Measurements from ENCODE around the gene WWTR1.

DNA sequence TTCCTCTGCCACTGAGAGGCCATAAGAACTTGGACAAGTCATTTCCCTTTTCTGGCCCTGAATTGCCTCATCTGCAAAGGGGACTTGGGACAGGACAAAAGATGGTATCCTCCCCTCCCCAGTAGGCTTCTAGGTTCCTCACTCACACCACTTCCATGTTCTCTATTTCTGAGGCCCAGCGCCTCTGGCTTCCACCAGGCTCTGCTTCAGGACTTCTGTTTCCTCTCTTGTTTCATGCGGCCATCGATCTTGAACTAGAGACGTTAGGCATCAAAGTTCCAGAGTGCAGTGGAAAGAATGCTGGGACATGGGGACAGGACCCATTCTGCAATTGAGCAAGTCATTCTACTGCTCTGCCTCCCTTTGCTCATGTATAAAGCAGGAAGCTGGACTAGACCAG is 181.6 kb downstream of the WWTR1 start:
- TF ChIP-seq, protein P1, sequence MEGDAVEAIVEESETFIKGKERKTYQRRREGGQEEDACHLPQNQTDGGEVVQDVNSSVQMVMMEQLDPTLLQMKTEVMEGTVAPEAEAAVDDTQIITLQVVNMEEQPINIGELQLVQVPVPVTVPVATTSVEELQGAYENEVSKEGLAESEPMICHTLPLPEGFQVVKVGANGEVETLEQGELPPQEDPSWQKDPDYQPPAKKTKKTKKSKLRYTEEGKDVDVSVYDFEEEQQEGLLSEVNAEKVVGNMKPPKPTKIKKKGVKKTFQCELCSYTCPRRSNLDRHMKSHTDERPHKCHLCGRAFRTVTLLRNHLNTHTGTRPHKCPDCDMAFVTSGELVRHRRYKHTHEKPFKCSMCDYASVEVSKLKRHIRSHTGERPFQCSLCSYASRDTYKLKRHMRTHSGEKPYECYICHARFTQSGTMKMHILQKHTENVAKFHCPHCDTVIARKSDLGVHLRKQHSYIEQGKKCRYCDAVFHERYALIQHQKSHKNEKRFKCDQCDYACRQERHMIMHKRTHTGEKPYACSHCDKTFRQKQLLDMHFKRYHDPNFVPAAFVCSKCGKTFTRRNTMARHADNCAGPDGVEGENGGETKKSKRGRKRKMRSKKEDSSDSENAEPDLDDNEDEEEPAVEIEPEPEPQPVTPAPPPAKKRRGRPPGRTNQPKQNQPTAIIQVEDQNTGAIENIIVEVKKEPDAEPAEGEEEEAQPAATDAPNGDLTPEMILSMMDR (IDR thresholded peaks at IDR 0.05), result no peak
- no peak for TF ChIP-seq POLR2A (IDR thresholded peaks at IDR 0.05)

Data from uterus (tissue), 2 donors.